ENCODE measurements around the gene BTBD9.

GRCh38 chr6:38646166-38646878 lies 6.6 kb upstream of the BTBD9 start:
- TF ChIP-seq CTCF (IDR thresholded peaks at IDR 0.05), result no peak
- no peak for TF ChIP-seq POLR2A (IDR thresholded peaks at IDR 0.05)
- no peak for TF ChIP-seq POLR2AphosphoS5 (IDR thresholded peaks at IDR 0.05)
